GM21447 (cell line): ENCODE measurements around the gene SAMHD1.
"Not testable (repeated sequence)": the region's sequence is repeated elsewhere in the genome, so short reads cannot be mapped to it uniquely, and the experiment has no call there.

Source experiments
- ATAC-seq: cut with Tn5 transposase; IDR thresholded peaks from one replicate; pipeline ENCODE4 v1.9.1; 2021; ENCODE audit not compliant: unreplicated experiment

The SAMHD1 gene

GRCh38 chr20:36956674-36957073 lies 5.2 kb upstream of the SAMHD1 start:
- no peak for ATAC-seq

- no peak for ATAC-seq
Observed at GRCh38 chr20:36956016-36956415, 4.5 kb upstream of the SAMHD1 start.

- no peak for ATAC-seq
Observed at GRCh38 chr20:36951979-36952738, 651 bp upstream of the SAMHD1 start.

GRCh38 chr20:36950414-36951197 lies 902 bp downstream of the SAMHD1 start:
- ATAC-seq, result no peak

- ATAC-seq, result no peak
Observed at GRCh38 chr20:36941401-36941835, 10.1 kb downstream of the SAMHD1 start.

- no peak for ATAC-seq
Observed at GRCh38 chr20:36937402-36937770, 14.1 kb downstream of the SAMHD1 start.

GRCh38 chr20:36936761-36937401 lies 14.6 kb downstream of the SAMHD1 start:
- not testable (repeated sequence) for ATAC-seq

GRCh38 chr20:36936341-36936740 lies 15.2 kb downstream of the SAMHD1 start:
- no peak for ATAC-seq

GRCh38 chr20:36933571-36933970 lies 17.9 kb downstream of the SAMHD1 start:
- ATAC-seq, result not testable (repeated sequence)

- no peak for ATAC-seq
Observed at GRCh38 chr20:36932476-36933426, 18.8 kb downstream of the SAMHD1 start.

- ATAC-seq, result not testable (repeated sequence)
Observed at GRCh38 chr20:36932067-36932466, 19.4 kb downstream of the SAMHD1 start.

GRCh38 chr20:36929691-36930090 lies 21.8 kb downstream of the SAMHD1 start:
- no peak for ATAC-seq

GRCh38 chr20:36929290-36929689 lies 22.2 kb downstream of the SAMHD1 start:
- ATAC-seq, result no peak

GRCh38 chr20:36927704-36928103 lies 23.8 kb downstream of the SAMHD1 start:
- no peak for ATAC-seq

GRCh38 chr20:36926653-36927200 lies 24.8 kb downstream of the SAMHD1 start:
- no peak for ATAC-seq

GRCh38 chr20:36925234-36925633 lies 26.3 kb downstream of the SAMHD1 start:
- no peak for ATAC-seq

GRCh38 chr20:36924167-36925045 lies 27.1 kb downstream of the SAMHD1 start:
- no peak for ATAC-seq

- ATAC-seq, result no peak
Observed at GRCh38 chr20:36920334-36920730, 31.2 kb downstream of the SAMHD1 start.

GRCh38 chr20:36919715-36920333 lies 31.7 kb downstream of the SAMHD1 start:
- no peak for ATAC-seq
